ENCODE measurements around the gene CSNK1D.

GRCh38 chr17:82255402-82255972, 18.0 kb downstream of the CSNK1D start:
- no peak for TF ChIP-seq RAD21 (conservative IDR thresholded peaks at IDR 0.05)
- TF ChIP-seq REST (IDR thresholded peaks at IDR 0.05; ENCODE audit: borderline replicate concordance) = no peak
- TF ChIP-seq MXI1 (conservative IDR thresholded peaks at IDR 0.05; ENCODE audit: poor library complexity, severe bottlenecking) = no peak
- no peak for TF ChIP-seq EZH2 (IDR thresholded peaks at IDR 0.05; ENCODE audit: borderline replicate concordance, insufficient read depth, low read length, poor library complexity, severe bottlenecking)
- no peak for TF ChIP-seq CTCF (IDR thresholded peaks at IDR 0.05; ENCODE audit: poor library complexity, severe bottlenecking)
- TF ChIP-seq SMC3 (conservative IDR thresholded peaks at IDR 0.05; ENCODE audit: poor library complexity) = no peak

All from neural cell (in vitro differentiated cells).